ENCODE results near the gene HAND1.

DNA sequence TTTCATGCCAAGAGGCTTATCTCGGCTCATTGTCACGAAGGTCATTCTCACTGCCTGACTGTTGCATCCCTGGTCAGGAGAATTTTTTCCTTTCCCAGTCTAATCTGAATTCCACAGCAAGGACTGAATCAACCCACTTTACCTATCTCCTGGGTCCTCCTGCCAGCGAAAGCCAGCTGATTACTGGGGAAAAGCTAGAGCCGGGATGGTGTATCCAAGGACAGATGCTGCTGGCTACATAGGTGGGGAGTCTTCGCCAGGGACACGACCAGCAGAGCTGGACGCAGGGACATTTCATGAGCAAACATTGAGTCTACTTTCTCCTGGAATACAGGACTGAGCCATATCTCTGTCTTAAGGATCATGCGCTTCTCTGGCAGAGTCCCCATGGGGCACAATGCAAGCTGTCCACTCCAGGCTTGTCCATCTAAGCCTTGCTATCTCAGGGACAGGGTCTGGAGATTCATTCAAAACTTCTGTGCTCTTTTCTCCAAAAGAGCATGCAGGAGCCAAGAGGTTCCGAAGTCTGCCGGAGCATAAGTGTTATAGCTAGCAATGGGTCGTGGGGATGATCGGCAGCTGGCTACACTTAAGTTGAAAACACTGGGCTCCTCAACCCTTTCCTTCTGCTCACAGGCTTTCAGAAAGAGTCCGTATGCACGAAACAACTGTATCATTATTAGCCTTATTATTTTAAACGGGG lies 6.5 kb upstream of the HAND1 start:
- TF ChIP-seq RCOR1 (IDR thresholded peaks at IDR 0.05; ENCODE audit: borderline replicate concordance in 1 of 2, low read depth in 2 of 2, low read length in 2 of 2): no peak
- no peak for TF ChIP-seq ERF (CRISPR knock-in tag; IDR thresholded peaks at IDR 0.05)
- no peak for TF ChIP-seq NR2F6 (CRISPR knock-in tag; IDR thresholded peaks at IDR 0.05)
- no peak for TF ChIP-seq CEBPB (tag; IDR thresholded peaks at IDR 0.05)
- TF ChIP-seq ZBTB7A (IDR thresholded peaks at IDR 0.05; ENCODE audit: borderline replicate concordance, control insufficient read depth, low read depth, low read length): no peak
- TF ChIP-seq, protein P1, sequence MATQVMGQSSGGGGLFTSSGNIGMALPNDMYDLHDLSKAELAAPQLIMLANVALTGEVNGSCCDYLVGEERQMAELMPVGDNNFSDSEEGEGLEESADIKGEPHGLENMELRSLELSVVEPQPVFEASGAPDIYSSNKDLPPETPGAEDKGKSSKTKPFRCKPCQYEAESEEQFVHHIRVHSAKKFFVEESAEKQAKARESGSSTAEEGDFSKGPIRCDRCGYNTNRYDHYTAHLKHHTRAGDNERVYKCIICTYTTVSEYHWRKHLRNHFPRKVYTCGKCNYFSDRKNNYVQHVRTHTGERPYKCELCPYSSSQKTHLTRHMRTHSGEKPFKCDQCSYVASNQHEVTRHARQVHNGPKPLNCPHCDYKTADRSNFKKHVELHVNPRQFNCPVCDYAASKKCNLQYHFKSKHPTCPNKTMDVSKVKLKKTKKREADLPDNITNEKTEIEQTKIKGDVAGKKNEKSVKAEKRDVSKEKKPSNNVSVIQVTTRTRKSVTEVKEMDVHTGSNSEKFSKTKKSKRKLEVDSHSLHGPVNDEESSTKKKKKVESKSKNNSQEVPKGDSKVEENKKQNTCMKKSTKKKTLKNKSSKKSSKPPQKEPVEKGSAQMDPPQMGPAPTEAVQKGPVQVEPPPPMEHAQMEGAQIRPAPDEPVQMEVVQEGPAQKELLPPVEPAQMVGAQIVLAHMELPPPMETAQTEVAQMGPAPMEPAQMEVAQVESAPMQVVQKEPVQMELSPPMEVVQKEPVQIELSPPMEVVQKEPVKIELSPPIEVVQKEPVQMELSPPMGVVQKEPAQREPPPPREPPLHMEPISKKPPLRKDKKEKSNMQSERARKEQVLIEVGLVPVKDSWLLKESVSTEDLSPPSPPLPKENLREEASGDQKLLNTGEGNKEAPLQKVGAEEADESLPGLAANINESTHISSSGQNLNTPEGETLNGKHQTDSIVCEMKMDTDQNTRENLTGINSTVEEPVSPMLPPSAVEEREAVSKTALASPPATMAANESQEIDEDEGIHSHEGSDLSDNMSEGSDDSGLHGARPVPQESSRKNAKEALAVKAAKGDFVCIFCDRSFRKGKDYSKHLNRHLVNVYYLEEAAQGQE (IDR thresholded peaks at IDR 0.05; ENCODE audit: borderline replicate concordance): no peak
- TF ChIP-seq, protein P1 (CRISPR knock-in tag; IDR thresholded peaks at IDR 0.05; ENCODE audit: low read depth): no peak
- no peak for TF ChIP-seq RNF2 (IDR thresholded peaks at IDR 0.05)
- no peak for TF ChIP-seq TAF9B (IDR thresholded peaks at IDR 0.05; ENCODE audit: partially characterized antibody)
- TF ChIP-seq, protein P2, sequence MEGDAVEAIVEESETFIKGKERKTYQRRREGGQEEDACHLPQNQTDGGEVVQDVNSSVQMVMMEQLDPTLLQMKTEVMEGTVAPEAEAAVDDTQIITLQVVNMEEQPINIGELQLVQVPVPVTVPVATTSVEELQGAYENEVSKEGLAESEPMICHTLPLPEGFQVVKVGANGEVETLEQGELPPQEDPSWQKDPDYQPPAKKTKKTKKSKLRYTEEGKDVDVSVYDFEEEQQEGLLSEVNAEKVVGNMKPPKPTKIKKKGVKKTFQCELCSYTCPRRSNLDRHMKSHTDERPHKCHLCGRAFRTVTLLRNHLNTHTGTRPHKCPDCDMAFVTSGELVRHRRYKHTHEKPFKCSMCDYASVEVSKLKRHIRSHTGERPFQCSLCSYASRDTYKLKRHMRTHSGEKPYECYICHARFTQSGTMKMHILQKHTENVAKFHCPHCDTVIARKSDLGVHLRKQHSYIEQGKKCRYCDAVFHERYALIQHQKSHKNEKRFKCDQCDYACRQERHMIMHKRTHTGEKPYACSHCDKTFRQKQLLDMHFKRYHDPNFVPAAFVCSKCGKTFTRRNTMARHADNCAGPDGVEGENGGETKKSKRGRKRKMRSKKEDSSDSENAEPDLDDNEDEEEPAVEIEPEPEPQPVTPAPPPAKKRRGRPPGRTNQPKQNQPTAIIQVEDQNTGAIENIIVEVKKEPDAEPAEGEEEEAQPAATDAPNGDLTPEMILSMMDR (IDR thresholded peaks at IDR 0.05 in 2 of 3, conservative IDR thresholded peaks at IDR 0.05 in 1 of 3; ENCODE audit: insufficient read depth in 2 of 3, low read depth in 1 of 3, low read length in 3 of 3): no peak
- no peak for TF ChIP-seq MTA3 (IDR thresholded peaks at IDR 0.05; ENCODE audit: borderline replicate concordance)
- TF ChIP-seq, protein P3, sequence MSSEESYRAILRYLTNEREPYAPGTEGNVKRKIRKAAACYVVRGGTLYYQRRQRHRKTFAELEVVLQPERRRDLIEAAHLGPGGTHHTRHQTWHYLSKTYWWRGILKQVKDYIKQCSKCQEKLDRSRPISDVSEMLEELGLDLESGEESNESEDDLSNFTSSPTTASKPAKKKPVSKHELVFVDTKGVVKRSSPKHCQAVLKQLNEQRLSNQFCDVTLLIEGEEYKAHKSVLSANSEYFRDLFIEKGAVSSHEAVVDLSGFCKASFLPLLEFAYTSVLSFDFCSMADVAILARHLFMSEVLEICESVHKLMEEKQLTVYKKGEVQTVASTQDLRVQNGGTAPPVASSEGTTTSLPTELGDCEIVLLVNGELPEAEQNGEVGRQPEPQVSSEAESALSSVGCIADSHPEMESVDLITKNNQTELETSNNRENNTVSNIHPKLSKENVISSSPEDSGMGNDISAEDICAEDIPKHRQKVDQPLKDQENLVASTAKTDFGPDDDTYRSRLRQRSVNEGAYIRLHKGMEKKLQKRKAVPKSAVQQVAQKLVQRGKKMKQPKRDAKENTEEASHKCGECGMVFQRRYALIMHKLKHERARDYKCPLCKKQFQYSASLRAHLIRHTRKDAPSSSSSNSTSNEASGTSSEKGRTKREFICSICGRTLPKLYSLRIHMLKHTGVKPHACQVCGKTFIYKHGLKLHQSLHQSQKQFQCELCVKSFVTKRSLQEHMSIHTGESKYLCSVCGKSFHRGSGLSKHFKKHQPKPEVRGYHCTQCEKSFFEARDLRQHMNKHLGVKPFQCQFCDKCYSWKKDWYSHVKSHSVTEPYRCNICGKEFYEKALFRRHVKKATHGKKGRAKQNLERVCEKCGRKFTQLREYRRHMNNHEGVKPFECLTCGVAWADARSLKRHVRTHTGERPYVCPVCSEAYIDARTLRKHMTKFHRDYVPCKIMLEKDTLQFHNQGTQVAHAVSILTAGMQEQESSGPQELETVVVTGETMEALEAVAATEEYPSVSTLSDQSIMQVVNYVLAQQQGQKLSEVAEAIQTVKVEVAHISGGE (CRISPR knock-in tag; IDR thresholded peaks at IDR 0.05): no peak
